GM18867 (cell line): ENCODE measurements around the gene EIF3K.
"Not testable (repeated sequence)": the region's sequence is repeated elsewhere in the genome, so short reads cannot be mapped to it uniquely, and the experiment has no call there.

Source experiments
- ATAC-seq: cut with Tn5 transposase; IDR thresholded peaks from one replicate; pipeline ENCODE4 v1.9.1; 2021; ENCODE audit warnings: mild to moderate bottlenecking, moderate library complexity; ENCODE audit not compliant: unreplicated experiment

Gene EIF3K

GRCh38 chr19:38618590-38619360 is at the start of gene EIF3K:
TSS of gene EIF3K (plus strand) at chr19:38619188. CDS start at chr19:38619269, 81 bp downstream.
- peak; percentile 61 for ATAC-seq

GRCh38 chr19:38569368-38569983 is 49.5 kb upstream of the EIF3K start:
- ATAC-seq = no peak

- no peak for ATAC-seq
Observed at GRCh38 chr19:38571682-38572081, 47.3 kb upstream of the EIF3K start.

- no peak for ATAC-seq
Observed at GRCh38 chr19:38577826-38578225, 41.2 kb upstream of the EIF3K start.

- not testable (repeated sequence) for ATAC-seq
Observed at GRCh38 chr19:38579304-38579703, 39.7 kb upstream of the EIF3K start.

- no peak for ATAC-seq
Observed at GRCh38 chr19:38580080-38580479, 38.9 kb upstream of the EIF3K start.

- ATAC-seq = peak; percentile 54
Observed at GRCh38 chr19:38583219-38583984, 35.6 kb upstream of the EIF3K start.

- ATAC-seq = no peak
Observed at GRCh38 chr19:38583985-38584305, 35.0 kb upstream of the EIF3K start.

- no peak for ATAC-seq
Observed at GRCh38 chr19:38587562-38587961, 31.4 kb upstream of the EIF3K start.

- no peak for ATAC-seq
Observed at GRCh38 chr19:38588041-38588440, 30.9 kb upstream of the EIF3K start.

- no peak for ATAC-seq
Observed at GRCh38 chr19:38592940-38593339, 26.0 kb upstream of the EIF3K start.

- no peak for ATAC-seq
Observed at GRCh38 chr19:38596057-38596981, 22.7 kb upstream of the EIF3K start.

GRCh38 chr19:38597075-38597474 is 21.9 kb upstream of the EIF3K start:
- no peak for ATAC-seq

- ATAC-seq = no peak
Observed at GRCh38 chr19:38599722-38600121, 19.3 kb upstream of the EIF3K start.

GRCh38 chr19:38602856-38603255 is 16.1 kb upstream of the EIF3K start:
- ATAC-seq = not testable (repeated sequence)

GRCh38 chr19:38606131-38606530 is 12.9 kb upstream of the EIF3K start:
- ATAC-seq = no peak

GRCh38 chr19:38614289-38614688 is 4.7 kb upstream of the EIF3K start:
- no peak for ATAC-seq

- ATAC-seq = no peak
Observed at GRCh38 chr19:38615007-38615581, 3.9 kb upstream of the EIF3K start.

- no peak for ATAC-seq
Observed at GRCh38 chr19:38616265-38616664, 2.7 kb upstream of the EIF3K start.

- peak; percentile 0 for ATAC-seq
Observed at GRCh38 chr19:38617283-38617763, 1.7 kb upstream of the EIF3K start.
